GM19324 (cell line): ENCODE measurements around the gene SYT2.
"Not testable (repeated sequence)": the region's sequence is repeated elsewhere in the genome, so short reads cannot be mapped to it uniquely, and the experiment has no call there.

Experiments used
- ATAC-seq: cut with Tn5 transposase; IDR thresholded peaks from one replicate; pipeline ENCODE4 v1.9.1; 2021; ENCODE audit warnings: mild to moderate bottlenecking, moderate library complexity; ENCODE audit not compliant: unreplicated experiment, low FRiP score

Gene SYT2

GRCh38 chr1:202710070-202711045 lies at the start of gene SYT2:
SYT2 (minus strand) TSS chr1:202710454; CDS start chr1:202605772, 104,682 bp downstream.
- no peak for ATAC-seq

GRCh38 chr1:202756391-202756790 lies 46.1 kb upstream of the SYT2 start:
- ATAC-seq = no peak

- no peak for ATAC-seq
These were observed 44.0 kb upstream of the SYT2 start for GRCh38 chr1:202754293-202754692.

- no peak for ATAC-seq
These were observed 42.5 kb upstream of the SYT2 start for GRCh38 chr1:202752774-202753173.

- no peak for ATAC-seq
These were observed 40.5 kb upstream of the SYT2 start for GRCh38 chr1:202750761-202751160.

- ATAC-seq = no peak
These were observed 39.8 kb upstream of the SYT2 start for GRCh38 chr1:202750024-202750423.

- ATAC-seq = no peak
These were observed 35.2 kb upstream of the SYT2 start for GRCh38 chr1:202745323-202745888.

- ATAC-seq = not testable (repeated sequence)
These were observed 34.5 kb upstream of the SYT2 start for GRCh38 chr1:202744770-202745169.

GRCh38 chr1:202742496-202742895 lies 32.2 kb upstream of the SYT2 start:
- ATAC-seq = no peak

GRCh38 chr1:202733251-202733650 lies 23.0 kb upstream of the SYT2 start:
- no peak for ATAC-seq

GRCh38 chr1:202728951-202729350 lies 18.7 kb upstream of the SYT2 start:
- ATAC-seq = no peak

- no peak for ATAC-seq
These were observed 15.3 kb upstream of the SYT2 start for GRCh38 chr1:202725526-202725925.

- no peak for ATAC-seq
These were observed 13.5 kb upstream of the SYT2 start for GRCh38 chr1:202723708-202724107.

GRCh38 chr1:202723046-202723445 lies 12.8 kb upstream of the SYT2 start:
- ATAC-seq = not testable (repeated sequence)

GRCh38 chr1:202716654-202717053 lies 6.4 kb upstream of the SYT2 start:
- ATAC-seq = no peak

GRCh38 chr1:202714202-202714601 lies 3.9 kb upstream of the SYT2 start:
- ATAC-seq = not testable (repeated sequence)

- ATAC-seq = no peak
These were observed 2.9 kb upstream of the SYT2 start for GRCh38 chr1:202713110-202713509.

- no peak for ATAC-seq
These were observed 1.8 kb upstream of the SYT2 start for GRCh38 chr1:202711949-202712635.

- ATAC-seq = no peak
These were observed 795 bp downstream of the SYT2 start for GRCh38 chr1:202709276-202710041.

GRCh38 chr1:202708456-202709275 lies 1.6 kb downstream of the SYT2 start:
- no peak for ATAC-seq
